LNCaP clone FGC (cell line): ENCODE data around the gene EPB41L5.
"Not testable (repeated sequence)": the region's sequence is repeated elsewhere in the genome, so short reads cannot be mapped to it uniquely, and the experiment has no call there.

Source experiments
- DNase-seq: peaks from one replicate; pipeline ENCODE4 v3.0.0-alpha.2; 2011; ENCODE audit warnings: low read depth
- H3K4me3 ChIP-seq: 2 replicates; pipeline ENCODE4 v1.5.1; 2011; ENCODE audit warnings: mild to moderate bottlenecking, low read depth, low read length, control low read depth
- CTCF ChIP-seq: IDR thresholded peaks from 2 replicates; pipeline ENCODE4 v1.5.1; 2012; ENCODE audit warnings: mild to moderate bottlenecking; ENCODE audit not compliant: control insufficient read depth, insufficient read depth; ENCODE audit errors: extremely low read depth

Gene EPB41L5

DNA sequence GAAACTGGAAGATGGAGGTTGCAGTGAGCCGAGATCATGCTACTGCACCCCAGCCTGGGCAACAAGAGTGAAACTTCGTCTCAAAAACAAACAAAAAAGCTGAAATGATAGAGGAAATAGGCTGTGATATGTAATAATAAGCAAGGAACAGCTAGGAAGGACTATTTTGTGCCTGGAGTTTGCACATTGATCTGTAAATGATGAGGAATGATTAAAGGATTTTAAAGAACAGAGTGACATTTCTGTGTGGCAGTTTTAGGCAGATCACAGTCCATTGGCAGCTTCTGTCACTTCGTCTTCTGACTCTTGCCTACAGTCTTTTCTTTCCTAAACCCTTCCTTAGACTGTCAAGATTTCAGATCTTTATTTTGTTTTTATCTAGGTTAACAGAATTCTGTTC, 19.4 kb downstream of the EPB41L5 start:
- TF ChIP-seq CTCF, result no peak
- no peak for DNase-seq
- H3K4me3 ChIP-seq, result no peak overlapping the region

DNA sequence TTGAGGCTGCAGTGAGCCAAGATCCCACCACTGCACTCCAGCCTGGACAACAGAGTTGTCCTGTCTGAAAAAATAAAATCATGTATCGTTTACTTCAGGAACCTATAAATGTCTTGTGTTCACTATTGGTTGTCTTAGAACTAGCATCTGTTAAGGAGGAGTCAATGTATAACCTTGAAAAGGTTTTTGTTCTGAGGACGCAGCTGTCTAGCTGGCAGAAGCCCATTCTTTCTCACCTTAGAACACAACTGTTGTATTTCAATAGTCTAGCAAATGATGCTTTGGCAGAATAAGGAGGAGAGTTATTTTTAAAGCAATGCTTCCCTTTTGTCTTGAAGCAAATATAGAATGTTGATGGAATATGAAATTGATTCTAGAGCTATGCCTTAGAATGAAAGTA, 21.1 kb downstream of the EPB41L5 start:
- TF ChIP-seq CTCF, result no peak
- H3K4me3 ChIP-seq, result no peak overlapping the region
- DNase-seq, result no peak

GRCh38 chr2:120034621-120035020, 21.7 kb downstream of the EPB41L5 start:
- H3K4me3 ChIP-seq, result no peak overlapping the region
- DNase-seq, result no peak
- TF ChIP-seq CTCF, result no peak

GRCh38 chr2:120036145-120036544, 23.3 kb downstream of the EPB41L5 start:
- H3K4me3 ChIP-seq, result no peak overlapping the region
- no peak for DNase-seq
- TF ChIP-seq CTCF, result no peak

DNA sequence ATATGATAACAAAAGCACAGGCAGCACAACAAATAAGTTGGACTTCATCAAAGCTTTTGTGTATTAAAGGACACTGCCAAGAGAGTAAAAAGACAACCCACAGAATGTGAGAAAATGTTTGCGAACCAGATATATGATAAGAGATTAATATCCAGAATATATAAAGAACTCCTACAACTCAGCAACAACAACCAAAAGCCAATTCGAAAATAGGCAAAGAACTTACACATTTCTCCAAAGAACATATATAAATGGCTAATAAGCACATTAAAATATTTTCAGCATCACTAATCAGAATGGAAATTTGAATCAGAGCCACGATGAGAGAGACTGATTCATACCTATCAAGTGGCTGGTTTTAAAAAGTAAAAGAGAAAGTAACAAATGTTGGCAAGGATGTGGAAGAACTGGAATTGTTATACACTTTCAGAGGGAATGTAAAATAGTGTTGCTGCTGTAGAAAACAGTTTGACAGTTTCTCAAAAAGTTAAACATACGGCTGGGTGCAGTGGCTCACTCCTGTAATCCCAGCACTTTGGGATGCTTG, 25.2 kb downstream of the EPB41L5 start:
- DNase-seq, result no peak
- no peak for TF ChIP-seq CTCF
- H3K4me3 ChIP-seq, result no peak overlapping the region

DNA sequence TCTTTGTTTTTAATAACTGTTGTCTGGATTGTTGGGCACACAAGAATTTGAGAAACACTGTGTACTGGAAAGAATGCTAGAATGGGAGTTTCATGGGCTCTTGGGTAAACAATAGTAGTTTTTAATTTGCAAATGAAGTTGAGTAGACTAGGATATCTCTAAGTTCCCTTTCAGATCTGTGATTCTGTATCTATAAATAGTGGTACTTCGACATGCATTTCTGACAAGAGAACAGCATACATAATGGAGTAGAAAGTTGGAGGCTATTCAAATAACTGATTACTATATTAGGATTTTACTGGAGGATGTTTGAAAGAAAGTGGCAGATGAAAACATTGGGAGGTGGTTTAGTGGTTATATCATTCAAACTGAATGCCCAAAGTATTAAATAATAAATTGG, 29.5 kb downstream of the EPB41L5 start:
- DNase-seq, result no peak
- no peak overlapping the region for H3K4me3 ChIP-seq
- no peak for TF ChIP-seq CTCF

DNA sequence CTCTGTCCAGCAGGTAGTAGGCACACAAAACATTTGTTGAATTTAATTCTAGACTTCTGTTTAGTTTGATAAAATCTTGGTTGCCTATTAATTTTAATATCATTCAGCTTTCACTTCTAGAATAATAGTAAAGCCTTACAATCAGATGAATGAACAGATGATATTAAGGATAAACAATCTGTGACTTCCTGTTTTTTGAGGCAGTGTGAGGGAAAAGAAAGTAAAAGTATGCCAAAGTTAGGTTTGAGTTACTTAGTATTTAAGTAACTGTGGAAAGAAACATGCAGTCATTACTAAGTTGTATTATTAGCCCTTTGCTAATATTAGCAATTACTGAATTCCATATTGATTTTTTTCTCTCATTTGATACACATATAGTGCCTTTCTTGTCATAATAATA, 31.5 kb downstream of the EPB41L5 start:
- no peak overlapping the region for H3K4me3 ChIP-seq
- DNase-seq, result no peak

GRCh38 chr2:120045775-120046174, 32.9 kb downstream of the EPB41L5 start:
- H3K4me3 ChIP-seq, DNase-seq: not testable (repeated sequence)

More for the DNA sequence above, 31.5 kb downstream of the EPB41L5 start:
- no peak for TF ChIP-seq CTCF

- not testable (repeated sequence) for H3K4me3 ChIP-seq, DNase-seq
These were observed 33.4 kb downstream of the EPB41L5 start for GRCh38 chr2:120046252-120046651.
